GM18519 (cell line): ENCODE measurements around the gene KRTAP5-3.

Source experiments
- ATAC-seq: cut with Tn5 transposase; IDR thresholded peaks from one replicate; pipeline ENCODE4 v1.9.1; 2021; ENCODE audit warnings: mild to moderate bottlenecking, moderate library complexity; ENCODE audit not compliant: unreplicated experiment, low FRiP score

KRTAP5-3 gene

GRCh38 chr11:1643146-1643690 lies 35.0 kb upstream of the KRTAP5-3 start:
- no peak for ATAC-seq

DNA sequence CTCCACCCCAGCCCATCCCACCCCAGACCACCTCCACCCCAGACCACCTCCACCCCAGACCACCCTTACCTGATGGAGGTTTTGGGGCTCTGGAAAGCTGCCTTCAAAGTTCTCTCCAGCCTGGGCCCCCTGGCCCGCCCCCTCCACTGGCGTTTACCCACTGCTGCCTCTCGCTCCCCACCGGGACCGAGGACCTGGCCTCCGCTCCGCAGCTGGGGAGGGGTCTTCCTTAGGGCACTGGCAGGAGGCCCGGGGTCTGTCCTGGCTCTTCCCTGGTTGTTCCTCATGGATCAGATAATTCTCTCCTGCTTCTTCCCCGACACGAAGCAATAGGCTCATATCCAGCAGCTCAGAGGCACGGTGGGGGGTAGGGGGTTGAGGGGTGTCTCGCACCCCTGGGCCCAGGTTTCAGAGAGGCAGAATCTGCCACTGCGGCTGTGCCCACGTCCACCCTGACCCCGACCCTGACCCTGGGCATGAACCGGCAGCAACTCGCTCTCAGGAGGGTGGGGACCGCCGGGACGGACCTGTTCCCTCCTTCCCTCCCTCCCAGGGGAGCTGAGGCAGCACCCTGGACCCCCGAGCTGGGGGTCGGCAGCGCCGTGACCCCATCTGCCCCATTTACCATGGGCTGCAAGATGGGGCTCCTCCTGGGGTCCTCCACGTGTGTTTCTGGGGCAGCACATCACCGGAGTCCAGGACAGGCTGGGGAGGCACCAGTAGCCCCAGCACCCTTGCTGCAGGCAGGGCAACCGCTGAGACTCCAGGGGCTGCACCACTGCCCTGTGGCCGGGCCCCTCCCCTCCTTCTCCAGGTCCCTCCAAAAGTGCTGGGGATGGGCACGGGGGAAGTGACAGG lies 34.3 kb upstream of the KRTAP5-3 start:
- ATAC-seq: no peak

DNA sequence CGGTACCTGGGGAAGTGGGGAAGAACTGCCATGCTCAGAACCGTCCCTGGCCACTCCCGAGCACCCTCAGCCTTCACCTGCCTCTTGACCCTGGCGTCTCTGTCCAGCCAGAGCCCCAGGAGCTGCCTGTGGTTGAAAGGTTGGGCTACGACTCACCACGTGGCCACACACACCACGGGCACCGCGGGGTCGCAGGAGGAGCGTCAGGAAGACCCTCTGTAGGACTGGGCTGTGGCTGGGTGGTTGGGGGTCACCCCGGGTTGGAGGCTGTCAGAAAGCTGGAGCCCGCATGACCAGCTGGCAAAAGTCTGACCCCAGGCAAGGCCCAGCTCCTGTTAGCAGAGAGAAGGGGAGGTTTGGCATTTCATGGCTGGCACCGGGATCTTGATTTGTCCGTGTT lies 32.8 kb upstream of the KRTAP5-3 start:
- ATAC-seq: no peak

DNA sequence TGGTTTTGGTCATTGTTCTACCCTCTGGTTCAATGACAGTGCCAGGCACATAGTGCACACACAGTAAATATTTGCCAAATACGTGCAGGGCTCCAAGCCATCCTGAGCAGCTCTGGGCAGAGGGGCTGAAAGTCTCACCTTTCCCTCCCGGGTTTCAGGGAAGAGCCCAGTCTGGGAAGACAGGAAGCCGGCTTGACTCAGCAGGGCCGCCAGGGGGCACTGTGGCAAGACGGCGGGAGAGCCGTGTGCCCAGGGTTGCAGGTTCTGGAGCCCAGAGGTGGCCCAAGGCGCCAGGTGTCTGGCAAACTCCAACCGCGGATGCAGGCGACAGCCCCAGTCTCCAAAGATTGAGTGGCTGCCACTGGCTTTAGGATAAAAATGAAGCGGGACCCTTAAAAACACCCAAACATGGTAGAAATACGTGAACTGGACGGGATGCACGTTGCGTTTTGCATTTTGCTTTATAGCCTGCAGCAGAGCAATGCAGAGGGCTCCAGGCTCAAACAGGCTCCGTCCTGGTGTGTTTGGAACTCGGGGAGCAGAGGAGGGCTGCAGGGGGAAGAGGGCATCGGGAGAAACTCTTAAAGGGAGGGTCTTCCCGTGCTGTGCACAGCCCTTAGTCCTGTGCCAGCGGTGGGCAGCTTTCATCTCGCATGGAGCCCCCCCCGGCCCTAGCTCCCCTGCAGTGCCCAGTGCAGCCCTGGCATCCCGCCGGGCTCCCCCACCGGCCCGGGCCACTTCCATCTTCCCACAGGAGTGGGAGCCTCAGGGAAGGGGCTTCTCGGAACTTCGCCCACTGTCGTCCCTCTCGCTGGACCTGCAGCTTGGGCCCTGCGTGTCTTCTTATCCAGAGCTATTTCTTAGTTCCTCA lies 32.0 kb upstream of the KRTAP5-3 start:
- ATAC-seq: no peak

GRCh38 chr11:1639666-1640065 lies 31.4 kb upstream of the KRTAP5-3 start:
- ATAC-seq: no peak

GRCh38 chr11:1639102-1639620 lies 30.9 kb upstream of the KRTAP5-3 start:
- ATAC-seq: no peak

DNA sequence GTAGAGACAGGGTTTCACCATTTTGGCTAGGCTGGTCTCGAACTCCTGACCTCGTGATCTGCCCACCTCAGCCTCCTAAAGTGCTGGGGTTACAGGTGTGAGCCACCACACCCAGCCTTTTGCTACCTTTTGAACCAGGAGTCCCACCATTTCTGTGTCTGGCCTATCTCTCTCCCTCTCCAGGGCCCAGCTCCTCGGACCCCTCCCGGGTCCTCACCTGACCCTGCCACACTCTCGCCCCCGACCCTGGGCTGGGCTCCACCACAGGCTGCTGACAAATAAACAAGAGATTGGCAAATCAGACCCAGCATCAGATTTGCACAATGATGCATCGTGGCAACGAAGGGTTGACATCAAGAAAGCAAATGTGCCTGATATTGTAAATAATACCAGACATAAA lies 30.1 kb upstream of the KRTAP5-3 start:
- ATAC-seq: no peak

DNA sequence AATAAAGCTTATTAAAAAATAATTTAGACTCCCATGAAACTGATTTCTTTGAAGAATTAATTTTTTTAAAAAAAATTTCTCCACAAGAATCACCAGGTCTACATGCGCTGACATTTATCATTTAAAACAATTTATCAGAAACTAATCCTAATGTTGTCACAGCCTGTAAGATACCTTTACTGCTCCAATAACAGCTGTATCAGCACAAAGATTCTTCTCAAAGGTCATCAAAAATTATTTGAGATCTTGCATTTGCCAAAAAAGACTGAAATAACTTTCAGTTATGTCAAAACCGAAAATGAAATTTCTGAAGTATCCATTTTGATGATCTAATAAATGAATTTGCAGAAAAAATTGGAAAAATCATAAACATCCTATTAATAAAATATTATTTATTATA lies 29.4 kb upstream of the KRTAP5-3 start:
- no peak for ATAC-seq

DNA sequence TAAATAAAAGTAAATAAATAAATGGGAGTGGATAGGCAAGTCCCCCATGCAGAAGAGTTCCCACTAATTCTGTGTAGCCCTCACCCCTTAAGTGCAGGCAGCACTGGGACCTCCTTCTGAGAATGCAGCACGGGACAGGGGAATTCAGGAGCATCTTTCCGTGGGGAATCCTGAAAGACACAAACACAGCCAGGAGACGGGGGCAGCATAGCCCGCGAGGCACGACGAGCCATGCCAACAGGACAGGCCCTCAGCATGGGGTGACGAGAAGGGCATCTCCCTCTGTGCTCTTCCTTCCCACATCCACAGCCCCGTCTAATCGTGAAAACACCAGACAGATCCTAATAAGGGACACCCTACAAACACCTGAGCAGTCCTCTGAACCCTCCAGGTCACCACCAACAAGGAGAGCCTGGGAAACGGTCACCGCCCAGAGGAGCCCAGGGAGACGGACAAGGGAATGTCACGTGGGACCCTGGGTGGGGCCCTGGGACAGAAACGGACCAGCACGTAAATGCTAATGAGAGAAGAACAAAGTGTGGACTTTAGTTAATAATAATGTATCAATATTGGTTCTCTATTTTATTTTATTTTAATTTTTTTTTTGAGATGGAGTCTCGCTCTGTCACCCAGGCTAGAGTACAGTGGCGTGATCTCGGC lies 28.2 kb upstream of the KRTAP5-3 start:
- ATAC-seq: no peak

GRCh38 chr11:1633864-1634263 lies 25.6 kb upstream of the KRTAP5-3 start:
- no peak for ATAC-seq

DNA sequence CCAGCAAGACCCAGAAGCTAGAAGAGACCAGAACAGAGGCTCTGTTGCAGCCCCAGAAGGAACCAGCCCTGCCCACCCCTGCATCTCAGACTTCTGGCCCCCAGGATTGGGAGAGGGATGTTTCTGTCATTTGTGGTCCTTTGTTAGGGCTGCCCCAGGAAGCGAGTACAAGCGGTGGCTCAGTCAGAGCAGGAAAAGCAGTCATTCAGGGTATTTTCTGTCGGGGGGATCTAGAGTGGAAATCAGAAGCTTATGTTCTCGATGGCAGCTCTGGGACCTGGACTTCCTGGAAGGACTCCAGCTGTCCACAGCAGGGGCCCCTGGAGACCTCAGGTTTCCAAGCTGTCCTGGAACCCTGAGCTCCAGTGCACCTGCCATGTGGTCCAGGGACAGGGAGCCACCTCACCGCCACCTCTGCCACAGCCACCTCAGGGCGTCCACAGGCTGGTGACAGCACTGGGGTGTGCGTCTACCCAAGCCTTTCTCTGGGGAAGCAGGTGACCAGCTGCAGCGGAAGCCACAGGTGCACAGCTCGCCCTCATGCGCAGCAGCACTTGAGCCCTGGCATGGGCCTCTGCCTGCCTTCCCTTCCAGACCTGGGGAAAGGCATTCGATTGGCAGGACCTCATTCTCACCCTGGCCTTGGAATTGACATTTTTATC lies 23.9 kb upstream of the KRTAP5-3 start:
- ATAC-seq: no peak

DNA sequence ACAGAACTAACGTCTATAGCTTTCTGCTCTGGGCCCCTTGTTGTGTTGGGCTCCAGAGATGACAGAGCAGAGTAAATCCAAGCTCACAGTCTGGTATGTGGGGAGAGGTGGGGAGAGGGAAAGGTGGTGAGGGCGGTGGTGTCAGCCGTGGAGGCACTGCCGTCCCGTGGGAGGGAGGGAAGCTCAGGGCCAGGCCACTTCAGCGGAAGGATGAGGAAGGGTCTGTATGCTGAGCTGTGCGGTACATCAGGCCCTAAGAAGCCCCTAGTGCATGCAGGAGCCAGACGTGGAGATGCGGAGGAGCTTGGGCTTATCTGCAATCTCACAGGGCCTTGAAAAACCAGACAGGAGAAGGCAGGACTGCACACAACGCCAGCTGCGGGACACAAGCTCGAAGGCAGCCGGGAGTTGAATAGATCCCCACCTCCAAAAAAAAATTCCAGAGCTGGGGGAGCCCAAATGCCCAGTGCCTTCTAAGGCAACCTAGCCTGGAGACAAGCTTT lies 22.9 kb upstream of the KRTAP5-3 start:
- ATAC-seq: no peak

DNA sequence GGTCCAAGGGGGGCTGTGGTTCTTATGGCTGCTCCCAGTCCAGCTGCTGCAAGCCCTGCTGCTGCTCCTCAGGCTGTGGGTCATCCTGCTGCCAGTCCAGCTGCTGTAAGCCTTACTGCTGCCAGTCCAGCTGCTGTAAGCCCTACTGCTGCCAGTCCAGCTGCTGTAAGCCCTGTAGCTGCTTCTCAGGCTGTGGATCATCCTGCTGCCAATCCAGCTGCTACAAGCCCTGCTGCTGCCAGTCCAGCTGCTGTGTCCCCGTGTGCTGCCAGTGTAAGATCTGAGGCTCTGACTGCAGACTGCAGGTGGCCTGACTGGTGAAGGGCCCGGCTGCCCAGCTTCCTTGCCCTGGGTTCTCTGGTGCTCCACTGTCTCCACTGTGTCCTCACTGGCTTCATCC lies 22.0 kb upstream of the KRTAP5-3 start:
- no peak for ATAC-seq

- ATAC-seq: no peak
These were observed 21.3 kb upstream of the KRTAP5-3 start, which contains the start of gene KRTAP5-5 for GRCh38 chr11:1629326-1630185. Gene KRTAP5-5, plus strand, starts transcription at chr11:1629775. Its CDS starts 66 bp downstream, at chr11:1629841.

GRCh38 chr11:1628506-1629325 lies 20.5 kb upstream of the KRTAP5-3 start:
- ATAC-seq: no peak

DNA sequence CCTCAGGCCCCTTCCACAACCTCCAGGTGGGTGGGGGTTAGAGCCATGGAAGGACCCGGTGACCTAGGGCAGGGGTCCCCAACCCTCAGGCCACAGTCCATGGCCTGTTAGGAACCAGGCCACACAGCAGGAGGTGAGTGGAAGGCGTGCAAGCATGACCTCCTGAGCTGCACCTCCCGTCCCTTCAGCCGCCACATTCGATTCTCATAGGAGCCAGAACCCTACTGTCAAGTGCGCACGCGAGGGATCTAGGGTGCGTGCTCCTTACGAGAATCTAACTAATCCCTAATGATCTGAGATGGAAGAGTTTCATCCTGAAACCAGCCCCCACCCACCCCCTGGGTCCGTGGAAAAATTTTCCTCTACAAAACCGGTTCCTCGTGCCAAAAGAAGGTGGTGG lies 17.3 kb upstream of the KRTAP5-3 start:
- ATAC-seq: no peak

GRCh38 chr11:1624621-1625020 lies 16.4 kb upstream of the KRTAP5-3 start:
- ATAC-seq: no peak

- ATAC-seq: no peak
These were observed 15.5 kb upstream of the KRTAP5-3 start for GRCh38 chr11:1623716-1624115.
